ENCODE measurements around the gene PHACTR3.
A peak's percentile ranks its signal among the peaks of the same experiment; 100 is the strongest.

The PHACTR3 gene

GRCh38 chr20:59828125-59829053 is 224.0 kb downstream of the PHACTR3 start:
- DNase-seq (ENCODE audit: low spot score), result no peak
- in situ Hi-C loops (cut with MboI; ENCODE audit: low pct_unique_long_range_greater_than_20kb, low sequenced_read_pairs, unreplicated experiment), result no loop called here
- TF ChIP-seq, protein P1, sequence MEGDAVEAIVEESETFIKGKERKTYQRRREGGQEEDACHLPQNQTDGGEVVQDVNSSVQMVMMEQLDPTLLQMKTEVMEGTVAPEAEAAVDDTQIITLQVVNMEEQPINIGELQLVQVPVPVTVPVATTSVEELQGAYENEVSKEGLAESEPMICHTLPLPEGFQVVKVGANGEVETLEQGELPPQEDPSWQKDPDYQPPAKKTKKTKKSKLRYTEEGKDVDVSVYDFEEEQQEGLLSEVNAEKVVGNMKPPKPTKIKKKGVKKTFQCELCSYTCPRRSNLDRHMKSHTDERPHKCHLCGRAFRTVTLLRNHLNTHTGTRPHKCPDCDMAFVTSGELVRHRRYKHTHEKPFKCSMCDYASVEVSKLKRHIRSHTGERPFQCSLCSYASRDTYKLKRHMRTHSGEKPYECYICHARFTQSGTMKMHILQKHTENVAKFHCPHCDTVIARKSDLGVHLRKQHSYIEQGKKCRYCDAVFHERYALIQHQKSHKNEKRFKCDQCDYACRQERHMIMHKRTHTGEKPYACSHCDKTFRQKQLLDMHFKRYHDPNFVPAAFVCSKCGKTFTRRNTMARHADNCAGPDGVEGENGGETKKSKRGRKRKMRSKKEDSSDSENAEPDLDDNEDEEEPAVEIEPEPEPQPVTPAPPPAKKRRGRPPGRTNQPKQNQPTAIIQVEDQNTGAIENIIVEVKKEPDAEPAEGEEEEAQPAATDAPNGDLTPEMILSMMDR (IDR thresholded peaks at IDR 0.05; ENCODE audit: extremely low read depth, insufficient read depth, missing control alignments), result no peak

- TF ChIP-seq, protein P1 (IDR thresholded peaks at IDR 0.05; ENCODE audit: extremely low read depth, insufficient read depth, missing control alignments), result no peak
- DNase-seq (ENCODE audit: low spot score), result peak; percentile 7
- in situ Hi-C loops (cut with MboI; ENCODE audit: low pct_unique_long_range_greater_than_20kb, low sequenced_read_pairs, unreplicated experiment), result no loop called here
Observed at GRCh38 chr20:59829054-59829785, 224.9 kb downstream of the PHACTR3 start.

GRCh38 chr20:59829786-59830664 is 225.7 kb downstream of the PHACTR3 start:
- TF ChIP-seq, protein P1 (IDR thresholded peaks at IDR 0.05; ENCODE audit: extremely low read depth, insufficient read depth, missing control alignments), result no peak
- no peak for DNase-seq (ENCODE audit: low spot score)
- in situ Hi-C loops (cut with MboI; ENCODE audit: low pct_unique_long_range_greater_than_20kb, low sequenced_read_pairs, unreplicated experiment), result no loop called here

GRCh38 chr20:59830665-59831023 is 226.3 kb downstream of the PHACTR3 start:
- TF ChIP-seq, protein P1 (IDR thresholded peaks at IDR 0.05; ENCODE audit: extremely low read depth, insufficient read depth, missing control alignments), result no peak
- in situ Hi-C loops (cut with MboI; ENCODE audit: low pct_unique_long_range_greater_than_20kb, low sequenced_read_pairs, unreplicated experiment), result no loop called here

DNA sequence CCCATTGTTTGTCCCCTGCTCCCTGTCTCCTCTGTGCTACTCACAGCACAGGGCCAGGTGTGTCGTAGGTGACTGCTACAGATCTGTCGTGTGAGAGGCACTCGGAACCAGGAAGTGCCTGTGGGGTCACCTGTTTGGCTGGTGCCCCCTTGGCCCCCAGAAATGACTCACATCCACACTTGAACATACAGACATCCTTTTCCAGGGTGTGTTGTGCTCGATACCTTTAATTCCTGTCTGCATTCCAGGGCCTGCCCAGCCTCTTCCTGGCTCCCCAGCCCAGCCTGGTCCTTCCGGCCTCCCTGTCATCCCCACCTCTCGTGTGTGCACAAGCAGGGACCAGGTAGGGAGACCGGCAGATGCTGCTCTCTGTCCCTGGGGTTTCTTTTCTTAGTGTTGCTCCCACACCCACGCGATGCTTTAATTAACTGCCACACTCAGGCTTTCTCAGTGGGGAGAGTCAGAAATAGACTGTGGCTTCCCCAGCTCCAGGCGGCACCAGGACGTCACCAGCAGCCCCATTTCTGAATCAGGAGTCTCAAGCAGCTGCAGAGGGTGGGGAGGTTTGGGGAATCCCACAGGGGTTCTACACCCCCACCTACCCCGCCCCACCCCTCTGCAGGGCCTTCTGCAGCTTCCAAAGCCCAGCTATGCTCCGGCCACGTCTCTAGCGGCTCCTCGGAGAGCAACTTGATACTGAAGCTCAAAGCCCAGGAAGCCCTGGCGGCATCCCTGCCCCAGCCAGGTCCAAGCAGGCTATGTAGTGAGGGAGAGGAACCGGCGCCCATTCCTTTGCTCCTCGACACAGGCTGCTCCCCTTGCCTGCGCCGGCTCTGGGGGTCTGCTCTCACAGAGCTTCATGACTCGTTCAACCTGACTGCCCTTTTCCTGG is 226.9 kb downstream of the PHACTR3 start:
- DNase-seq (ENCODE audit: low spot score), result peak; percentile 47
- in situ Hi-C loops (cut with MboI; ENCODE audit: low pct_unique_long_range_greater_than_20kb, low sequenced_read_pairs, unreplicated experiment), result no loop called here
- TF ChIP-seq, protein P1 (IDR thresholded peaks at IDR 0.05; ENCODE audit: extremely low read depth, insufficient read depth, missing control alignments), result no peak

More at GRCh38 chr20:59830665-59831023, 226.3 kb downstream of the PHACTR3 start:
- no peak for DNase-seq (ENCODE audit: low spot score)

Data from GM13977 (cell line).